Hippocampal formation (tissue), 2 donors: Measurements from ENCODE around the gene CZIB.
"Not testable (repeated sequence)": the region's sequence is repeated elsewhere in the genome, so short reads cannot be mapped to it uniquely, and the experiment has no call there.

Experiments
- DNase-seq, 2 donors: peaks; one replicate each; lab custom pipeline; 2025; lab: John Stamatoyannopoulos, UW

CZIB gene

DNA sequence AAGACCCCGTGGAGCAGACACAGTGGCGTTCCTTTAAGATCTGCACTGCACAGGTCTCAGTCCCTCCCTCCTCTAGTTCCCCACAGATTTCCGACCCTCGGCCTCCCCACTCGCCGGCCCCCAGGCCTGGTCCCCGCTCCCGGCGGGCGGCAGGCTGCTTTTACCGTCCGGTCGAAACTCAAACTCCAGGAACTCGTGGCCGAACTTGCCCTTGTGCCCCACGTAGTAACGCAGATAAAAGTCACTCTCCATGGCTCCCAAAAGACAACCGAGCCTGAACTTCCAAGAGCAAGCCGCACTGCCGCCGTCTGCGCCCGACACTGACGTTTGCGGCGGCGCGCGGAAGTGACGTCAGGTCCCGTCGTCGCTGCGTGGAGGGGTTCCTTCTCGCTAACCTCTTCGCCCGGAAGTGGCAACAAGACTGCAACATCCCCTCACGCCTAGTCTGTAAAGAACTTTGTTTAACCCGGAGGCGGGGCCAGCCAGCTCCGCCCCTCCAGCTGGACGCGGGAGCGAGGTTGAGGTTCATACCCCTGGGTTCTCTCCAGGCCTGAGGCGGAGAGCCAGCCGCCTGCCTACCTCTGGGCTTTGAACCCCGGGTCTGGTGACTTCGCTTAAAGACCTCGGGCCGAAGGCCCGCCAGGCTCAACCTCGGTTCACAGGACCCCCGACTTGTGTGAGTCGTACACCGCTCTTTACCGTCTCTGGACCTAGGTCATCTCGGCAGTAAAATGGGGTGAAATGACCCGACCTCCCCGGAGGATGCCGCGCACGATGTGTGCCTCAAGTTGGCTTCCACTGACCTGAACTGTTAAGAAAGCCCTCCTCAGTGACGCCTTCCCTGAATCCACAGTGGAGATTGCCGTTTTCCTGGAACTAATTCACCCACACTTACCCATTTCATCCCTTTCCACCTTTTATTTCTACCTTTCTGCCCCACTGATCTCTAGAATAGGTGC, 18.0 kb upstream of the CZIB start, which contains the start of gene MAGOH:
MAGOH (minus strand) TSS at position 322 of the 959 bp plus-strand sequence; CDS start at position 252, 70 bp downstream.
- DNase-seq = peak; percentile 88 to 91

DNA sequence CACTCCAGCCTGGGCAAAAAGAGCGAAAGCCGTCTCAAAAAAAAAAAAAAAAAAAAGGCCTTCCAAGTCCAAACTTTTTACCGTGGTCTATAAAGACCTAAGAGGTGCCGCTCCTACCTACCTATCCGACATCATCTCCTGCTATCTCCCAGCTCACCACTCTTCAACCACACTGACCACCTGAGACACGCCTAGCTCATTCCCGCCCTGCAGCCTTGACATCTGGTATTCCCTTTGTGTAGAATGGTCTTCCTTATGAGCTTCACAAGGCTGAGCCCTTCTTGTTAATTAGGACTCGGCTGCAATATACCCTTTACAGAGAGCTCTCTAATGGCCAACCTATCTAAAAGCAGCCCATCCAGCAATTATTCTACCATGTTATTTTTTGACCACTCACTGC, 17.2 kb upstream of the CZIB start:
- no peak for DNase-seq

DNA sequence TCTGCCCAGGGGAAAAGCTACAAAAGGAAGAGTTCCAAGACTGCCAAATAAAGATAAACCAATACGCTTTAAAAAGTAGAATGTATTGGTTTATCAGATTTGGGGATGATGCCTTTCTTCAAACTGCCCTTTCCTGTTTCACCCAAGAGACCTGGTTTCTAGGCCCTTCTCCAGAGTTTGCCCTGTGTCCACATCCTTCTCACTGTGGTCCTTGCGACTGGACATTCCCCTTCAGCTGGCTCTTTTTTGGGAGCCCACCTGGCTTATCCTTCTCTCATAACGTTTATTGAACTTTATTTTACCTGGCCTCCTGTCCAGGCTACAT, 490 bp upstream of the CZIB start:
- no peak for DNase-seq

DNA sequence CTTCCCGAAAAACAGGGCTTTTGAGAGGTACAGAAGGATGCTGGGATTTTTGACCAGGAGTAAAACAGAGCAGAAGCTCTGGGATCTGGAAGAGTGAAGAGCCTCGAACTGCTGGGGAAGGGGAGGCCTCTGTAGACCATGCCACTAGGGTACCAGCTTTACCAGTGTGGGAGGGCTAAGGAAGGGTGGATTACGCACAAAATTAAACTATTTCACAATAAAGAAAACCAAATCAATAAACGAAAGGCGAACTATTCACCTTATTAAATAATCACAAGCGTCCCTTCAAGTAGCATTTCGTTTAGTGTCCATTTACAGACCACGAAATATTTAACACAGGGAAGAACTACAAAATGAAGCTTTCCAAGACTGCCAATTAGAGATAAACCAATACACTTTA, 723 bp downstream of the CZIB start:
- no peak for DNase-seq

DNA sequence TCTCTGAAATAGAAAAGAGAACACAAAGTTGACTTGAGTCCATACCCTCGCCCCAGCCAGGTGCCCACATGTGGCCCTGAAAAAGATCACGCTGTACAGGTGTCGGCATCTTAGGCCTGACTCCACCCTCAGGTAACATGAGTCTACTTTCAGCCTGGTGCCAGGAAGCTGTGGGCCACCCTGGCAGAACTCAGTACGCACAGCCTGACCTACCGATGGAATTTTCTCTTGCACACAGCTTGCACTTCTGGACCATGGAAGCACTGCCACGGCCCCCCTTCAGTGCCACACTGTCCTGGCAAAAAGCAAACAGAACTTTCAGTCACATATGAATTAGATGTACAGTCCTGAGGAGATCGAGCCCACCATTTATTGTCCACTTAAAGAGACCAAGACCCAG, 2.2 kb downstream of the CZIB start:
- DNase-seq = no peak

DNA sequence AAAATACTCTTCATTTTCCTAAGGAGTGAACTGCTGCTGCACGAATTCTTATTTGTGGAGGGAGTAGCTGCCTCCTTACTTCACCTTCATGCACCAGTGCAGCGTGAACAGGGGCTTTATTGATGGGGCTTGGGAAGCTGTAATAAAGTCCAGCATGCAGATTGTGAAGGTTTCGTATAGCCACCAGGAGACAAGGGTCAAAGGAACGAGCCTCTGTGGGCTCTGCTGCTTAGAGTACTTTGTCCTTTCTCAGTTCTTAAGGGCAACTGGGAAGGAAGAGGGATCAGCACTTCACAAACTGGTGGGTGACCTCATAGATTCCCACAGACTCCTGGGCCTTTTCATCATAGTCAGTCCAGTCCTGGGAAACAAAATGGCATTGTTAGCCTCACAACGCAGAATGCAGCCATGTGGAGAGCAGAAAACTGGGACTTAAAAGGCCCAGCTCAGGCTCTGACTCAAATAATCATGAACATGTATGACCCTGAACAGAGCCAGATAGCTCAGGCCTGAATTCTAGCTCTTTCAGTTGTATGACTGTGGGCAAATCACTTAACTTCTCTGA, 6.0 kb downstream of the CZIB start:
- no peak for DNase-seq

DNA sequence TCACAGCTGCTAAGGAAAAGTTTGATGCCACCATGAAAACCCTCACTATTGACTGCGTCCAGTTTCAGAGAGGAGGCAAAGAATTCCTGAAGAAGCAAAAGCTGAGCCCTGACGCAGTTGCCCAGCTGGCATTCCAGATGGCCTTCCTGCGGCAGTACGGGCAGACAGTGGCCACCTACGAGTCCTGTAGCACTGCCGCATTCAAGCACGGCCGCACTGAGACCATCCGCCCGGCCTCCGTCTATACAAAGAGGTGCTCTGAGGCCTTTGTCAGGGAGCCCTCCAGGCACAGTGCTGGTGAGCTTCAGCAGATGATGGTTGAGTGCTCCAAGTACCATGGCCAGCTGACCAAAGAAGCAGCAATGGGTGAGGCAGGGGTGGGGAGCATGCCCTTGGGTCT, 9.5 kb downstream of the CZIB start:
- DNase-seq = no peak

DNA sequence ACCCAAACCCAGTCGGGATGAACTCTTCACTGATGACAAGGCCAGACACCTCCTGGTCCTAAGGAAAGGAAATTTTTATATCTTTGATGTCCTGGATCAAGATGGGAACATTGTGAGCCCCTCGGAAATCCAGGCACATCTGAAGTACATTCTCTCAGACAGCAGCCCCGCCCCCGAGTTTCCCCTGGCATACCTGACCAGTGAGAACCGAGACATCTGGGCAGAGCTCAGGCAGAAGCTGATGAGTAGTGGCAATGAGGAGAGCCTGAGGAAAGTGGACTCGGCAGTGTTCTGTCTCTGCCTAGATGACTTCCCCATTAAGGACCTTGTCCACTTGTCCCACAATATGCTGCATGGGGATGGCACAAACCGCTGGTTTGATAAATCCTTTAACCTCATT, 10.1 kb downstream of the CZIB start:
- DNase-seq = no peak

DNA sequence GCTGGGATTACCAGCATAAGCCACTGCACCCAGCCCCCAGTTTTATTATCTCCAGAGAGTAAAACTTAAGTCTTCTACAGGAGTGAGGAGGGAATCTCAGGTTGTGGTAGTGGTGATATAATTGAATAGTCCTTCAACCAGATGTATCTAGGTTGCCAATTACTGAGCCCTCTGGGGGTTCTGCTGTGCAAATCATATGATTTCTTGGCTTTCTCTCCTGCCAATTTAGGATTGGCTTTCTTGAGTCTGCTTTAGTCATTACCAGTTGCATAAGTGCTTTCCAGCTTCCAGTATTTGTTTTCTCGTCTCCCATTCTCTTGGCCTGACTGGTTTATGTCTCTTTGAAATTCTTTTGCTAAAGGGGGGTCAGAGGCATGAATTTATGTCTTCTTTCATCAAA, 12.7 kb downstream of the CZIB start:
- no peak for DNase-seq

DNA sequence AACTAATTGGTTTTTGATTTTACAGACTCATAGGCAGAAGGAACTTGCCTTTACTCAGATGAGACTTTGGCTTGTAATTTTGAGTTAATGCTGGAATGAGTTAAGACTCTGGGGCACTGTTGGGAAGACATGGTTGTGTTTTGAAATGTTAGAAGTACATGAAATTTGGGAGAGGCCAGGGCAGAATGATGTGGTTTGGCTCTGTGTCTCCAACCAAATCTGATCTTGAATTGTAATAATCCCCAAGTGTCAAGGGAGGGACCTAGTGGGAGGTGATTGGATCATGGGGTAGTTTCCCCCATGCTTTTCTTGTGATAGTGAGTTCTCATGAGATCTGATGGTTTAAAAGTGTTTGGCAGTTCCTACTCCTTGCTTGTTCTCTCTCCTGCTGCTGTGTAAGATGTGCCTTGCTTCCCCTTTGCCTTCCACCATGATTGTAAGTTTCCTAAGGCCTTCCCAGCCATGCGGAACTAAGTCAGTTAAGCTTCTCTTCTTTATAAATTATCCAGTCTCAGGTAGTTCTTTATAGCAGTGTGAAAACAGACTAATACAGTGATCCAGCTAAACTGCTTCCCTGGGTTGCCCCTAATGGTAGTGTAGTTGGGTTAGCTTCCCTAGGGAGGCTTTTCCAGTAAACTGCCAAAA, 13.6 kb downstream of the CZIB start:
- DNase-seq = no peak

DNA sequence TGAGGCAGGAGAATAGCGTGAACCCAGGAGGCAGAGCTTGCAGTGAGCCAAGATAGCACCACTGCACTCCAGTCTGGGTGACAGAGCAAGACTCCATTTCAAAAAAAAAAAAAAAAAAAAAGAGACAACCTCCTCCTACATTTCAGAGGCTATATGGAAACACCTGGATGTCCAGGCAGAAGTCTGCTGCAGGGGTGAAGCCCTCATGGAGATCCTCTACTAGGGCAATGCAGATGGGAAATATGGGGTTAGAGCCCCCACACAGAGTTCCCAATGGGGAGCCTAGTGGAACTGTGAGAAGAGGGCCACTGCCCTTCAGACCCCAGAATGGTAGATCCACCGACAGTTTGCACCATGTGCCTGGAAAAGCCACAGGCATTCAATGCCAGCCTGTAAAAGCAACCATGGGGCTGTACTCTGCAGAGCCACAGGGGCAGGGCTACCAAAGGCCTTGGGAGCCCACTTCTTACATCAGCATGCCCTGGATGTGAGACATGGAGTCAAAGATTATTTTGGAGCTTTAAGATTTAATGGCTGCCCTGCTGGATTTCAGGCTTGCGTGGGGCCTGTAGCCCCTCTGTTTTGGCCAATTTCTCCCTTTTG, 14.2 kb downstream of the CZIB start:
- DNase-seq = not testable (repeated sequence)

DNA sequence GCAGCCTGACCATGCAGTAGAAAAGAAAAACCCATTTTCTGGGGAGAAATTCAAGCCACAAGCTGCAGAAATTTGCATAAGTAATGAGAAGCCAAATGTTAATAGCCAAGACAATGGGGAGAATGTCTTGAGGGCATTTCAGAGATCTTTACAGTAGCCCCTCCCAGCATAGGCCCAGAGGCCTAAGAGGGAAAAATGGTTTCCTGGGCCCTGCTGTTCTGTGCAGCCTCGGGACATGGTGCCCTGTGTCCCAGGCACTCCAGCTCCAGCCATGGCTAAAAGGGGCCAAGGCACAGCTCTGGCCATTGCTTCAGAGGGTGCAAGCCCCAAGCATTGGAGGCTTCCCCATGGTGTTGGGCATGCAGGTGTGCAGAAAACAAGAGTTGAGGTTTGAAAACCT, 14.9 kb downstream of the CZIB start:
- DNase-seq = not testable (repeated sequence)

DNA sequence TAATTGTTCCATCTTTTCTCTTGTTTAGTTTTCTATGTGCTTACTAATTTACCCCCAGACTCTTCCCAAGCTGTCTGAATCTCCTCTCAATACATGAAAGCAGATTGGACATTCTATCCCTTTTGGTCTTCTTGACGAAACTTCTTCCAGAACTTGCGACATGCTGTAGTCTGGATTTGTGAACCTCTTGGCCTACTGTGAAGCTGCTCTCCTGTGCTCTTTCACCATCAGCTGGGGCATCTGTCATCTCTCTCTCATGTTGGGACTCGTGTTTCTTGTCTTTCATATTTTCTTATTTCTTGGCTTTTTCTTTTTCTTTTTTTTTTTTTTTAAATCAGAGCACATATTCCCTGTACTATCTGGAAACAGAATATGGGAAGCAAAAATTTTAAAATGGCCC, 17.0 kb downstream of the CZIB start:
- no peak for DNase-seq

DNA sequence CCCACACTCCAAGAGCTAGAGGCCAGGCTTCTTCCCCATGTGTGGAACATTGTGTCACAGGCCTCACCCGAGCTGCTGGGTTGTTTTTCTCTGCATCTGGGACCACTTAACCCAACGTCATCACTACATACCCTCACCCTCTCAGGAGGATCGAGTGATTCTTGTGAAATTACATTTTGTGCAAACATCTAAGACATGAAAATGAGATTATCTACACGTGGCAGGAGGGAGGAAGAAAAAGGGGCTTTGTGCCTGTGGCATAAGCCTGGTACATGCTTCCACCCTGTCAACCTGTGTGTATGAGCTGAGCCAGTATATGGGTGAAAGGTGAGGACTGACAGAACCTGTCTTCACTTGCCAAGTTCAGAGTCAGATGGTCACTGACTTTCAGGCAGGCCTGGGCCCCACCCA, 22.2 kb downstream of the CZIB start:
- no peak for DNase-seq

DNA sequence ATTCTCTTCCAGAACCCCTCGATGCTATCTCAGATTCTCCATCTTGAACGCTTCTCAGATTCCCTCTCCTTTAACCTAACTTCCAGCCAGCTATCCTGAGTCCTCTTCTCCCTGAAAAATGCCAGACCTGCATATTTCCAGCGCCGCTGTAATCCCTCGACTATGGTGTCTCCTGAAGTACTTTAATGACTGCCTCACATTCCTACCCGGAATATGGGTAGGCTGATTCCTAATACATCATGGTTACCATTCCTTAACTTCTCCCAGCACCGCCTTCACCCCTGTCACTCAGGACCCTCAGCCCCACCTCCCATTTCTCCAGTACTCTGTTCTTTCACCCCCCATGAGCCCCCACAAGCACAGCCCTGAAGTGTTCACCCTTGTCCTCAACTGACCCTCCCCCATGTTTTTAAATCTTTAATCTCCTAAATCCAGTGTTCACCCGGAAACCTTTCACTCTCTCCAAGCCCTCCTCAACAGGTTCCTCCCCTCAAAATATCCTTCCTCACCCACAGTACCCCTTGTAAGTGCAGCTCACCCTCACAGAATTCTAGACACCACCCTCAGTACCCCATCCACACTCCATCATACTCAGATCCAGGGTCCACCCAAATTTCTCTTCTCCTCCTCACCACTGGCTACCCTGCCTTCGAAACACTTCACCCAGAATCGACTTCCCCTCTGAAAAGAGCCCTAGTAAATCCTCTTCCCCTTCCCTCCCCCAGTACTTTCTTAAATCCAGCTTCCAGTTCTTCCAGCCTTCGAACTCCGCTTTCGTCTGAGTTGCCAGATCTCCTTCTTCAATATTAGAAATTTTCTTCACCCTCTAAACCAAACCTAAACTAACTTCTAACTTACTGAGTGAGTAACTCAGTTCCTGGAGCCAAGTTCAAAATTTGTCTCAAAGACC, 22.9 kb downstream of the CZIB start:
- no peak for DNase-seq

DNA sequence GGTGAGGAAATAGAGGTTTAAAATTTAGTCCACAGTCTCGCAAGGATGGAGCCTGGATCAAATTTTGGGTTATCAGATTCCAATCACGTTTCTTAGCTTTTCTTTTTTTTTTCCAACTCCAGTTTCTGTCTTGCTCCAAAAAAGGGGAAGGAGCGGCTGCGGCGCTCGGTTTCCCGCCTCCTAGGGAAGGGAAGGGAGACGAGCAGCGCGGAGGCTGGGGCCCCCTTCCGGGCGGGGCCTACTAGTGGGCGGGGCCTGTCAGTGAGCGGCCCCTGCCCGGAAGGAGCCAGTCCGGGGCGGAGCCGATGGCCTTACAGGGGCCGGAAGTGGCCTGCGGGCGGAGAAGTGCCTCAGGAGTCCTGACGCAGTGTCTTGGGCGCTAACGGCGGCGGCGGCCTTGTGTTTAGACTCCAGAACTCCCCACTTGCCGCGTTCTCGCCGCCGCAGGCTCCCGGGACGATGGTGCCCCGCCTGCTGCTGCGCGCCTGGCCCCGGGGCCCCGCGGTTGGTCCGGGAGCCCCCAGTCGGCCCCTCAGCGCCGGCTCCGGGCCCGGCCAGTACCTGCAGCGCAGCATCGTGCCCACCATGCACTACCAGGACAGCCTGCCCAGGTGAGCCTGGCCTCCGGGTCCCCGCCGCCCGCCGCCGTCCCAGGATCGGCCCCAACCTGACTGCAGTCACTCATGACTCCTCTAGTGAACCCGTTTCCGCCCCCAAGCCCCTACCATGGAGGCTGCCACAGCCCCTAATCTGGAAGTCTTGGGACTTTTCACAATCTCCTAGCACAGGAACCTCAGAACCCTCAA, 23.7 kb downstream of the CZIB start, which contains the start of gene CPT2:
CPT2 (plus strand) TSS at position 340 of the 806 bp plus-strand sequence; CDS start at position 460, 120 bp downstream.
- peak; percentile 89 for DNase-seq

DNA sequence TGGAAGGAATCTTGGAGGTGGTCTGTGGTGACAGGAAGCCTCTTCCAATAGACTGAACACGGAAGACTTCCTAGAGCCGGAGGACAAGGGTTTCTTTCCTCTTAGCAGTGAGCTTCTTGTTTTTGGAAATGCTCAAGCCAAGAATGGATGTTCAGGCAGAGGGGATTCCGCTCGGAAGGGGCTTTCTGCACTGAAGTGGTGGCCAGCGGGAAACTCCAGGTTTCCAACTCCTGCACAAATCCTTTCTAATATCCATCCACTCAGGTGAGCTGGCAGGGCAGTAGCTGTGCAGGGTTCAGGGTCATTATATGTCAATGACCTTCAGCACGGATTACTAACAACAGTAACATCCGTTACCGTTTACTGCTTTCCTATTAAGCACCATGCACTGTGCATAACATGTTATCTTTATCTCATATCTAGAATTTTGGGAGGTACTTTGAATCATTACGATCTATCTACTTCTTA, 24.4 kb downstream of the CZIB start:
- DNase-seq = no peak

DNA sequence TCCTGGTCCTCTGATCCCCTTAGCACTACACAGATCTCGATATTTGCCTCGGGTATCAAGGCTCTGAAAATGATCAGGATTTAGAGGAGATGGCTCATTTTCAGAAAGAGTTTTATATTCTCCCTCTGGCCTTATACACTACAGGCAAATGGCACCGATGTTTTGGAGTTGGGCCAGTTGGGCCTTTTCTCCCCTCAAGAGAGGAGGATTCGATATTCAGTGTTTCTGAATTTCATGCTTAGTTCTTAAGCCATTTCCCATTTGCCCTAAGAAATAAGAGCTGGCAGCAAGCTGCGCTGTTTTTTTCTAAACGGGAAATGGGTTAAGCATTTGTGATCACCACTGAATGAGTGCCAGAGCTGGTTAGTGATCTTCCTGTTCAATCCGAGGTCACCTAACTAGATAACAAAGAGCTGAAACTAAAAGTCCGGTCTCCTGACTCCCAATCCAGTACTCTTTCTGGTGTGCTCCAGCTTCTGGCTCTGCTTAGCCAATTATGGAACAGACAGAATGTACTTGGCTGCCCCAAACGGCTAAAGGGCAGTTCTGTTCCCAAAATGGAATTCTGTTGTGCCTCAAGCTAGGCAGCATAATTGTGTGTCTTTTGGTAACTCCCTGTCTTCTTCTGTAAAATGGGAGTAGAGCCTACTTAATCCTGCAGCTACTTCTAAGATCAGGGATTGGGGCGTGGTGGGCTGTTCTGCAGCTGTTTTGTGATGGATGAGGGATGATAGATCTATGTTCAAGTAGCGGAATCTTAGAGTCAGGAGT, 25.0 kb downstream of the CZIB start:
- DNase-seq = no peak

DNA sequence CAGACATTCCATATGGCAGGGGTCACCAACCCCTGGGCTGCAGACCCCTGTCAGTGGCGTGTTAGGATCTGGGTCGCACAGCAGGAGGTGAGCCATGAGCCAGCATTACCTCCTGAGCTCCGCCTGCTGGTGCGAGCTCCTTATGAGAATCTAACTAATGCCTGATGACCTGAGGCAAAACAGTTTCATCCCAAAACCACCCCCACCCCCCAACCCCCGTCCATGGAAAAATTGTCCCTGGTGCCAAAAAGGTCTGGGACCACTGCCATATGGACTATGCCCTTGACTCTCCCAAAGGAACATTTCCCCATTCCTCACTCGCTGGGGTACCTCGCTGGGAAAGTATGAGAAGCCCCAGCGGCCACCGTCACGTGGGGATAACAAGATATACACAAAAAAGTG, 30.2 kb downstream of the CZIB start:
- DNase-seq = no peak

DNA sequence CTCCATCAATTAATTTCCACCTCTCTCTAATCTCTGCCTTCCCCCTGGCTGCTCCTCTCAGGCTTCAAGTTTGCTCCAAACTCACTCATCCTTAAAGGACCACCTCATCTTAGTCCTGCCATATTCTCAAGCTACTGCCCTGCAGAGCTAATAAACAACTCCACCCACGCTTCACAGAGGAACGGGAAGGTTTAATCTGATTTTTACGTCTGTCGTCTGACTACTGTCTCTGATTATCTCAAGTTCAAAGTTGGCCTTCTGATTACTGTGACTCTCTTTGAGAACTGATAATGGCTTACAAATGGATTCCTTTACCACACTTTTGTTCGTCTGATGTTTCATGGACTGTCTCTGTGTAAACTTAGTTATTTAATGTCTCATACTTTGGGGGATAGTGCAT, 31.4 kb downstream of the CZIB start:
- no peak for DNase-seq
